Rectal smooth muscle tissue (tissue), 1 donor: ENCODE measurements around the gene CYB5RL.

ENCODE experiments used
- H3K27ac ChIP-seq: one replicate; pipeline ENCODE4 v1.7.0; 2013; ENCODE audit warnings: low read depth, low read length, inconsistent platforms
- H3K27me3 ChIP-seq: one replicate; pipeline ENCODE4 v1.7.0; 2013; ENCODE audit warnings: low read length; ENCODE audit not compliant: control insufficient read depth, insufficient read depth
- H3K36me3 ChIP-seq: one replicate; pipeline ENCODE4 v1.7.0; 2013; ENCODE audit warnings: low read length; ENCODE audit not compliant: control insufficient read depth, insufficient read depth
- H3K4me1 ChIP-seq: one replicate; pipeline ENCODE4 v1.7.0; 2013; ENCODE audit warnings: low read length; ENCODE audit not compliant: control insufficient read depth, insufficient read depth
- H3K4me3 ChIP-seq: one replicate; pipeline ENCODE4 v1.7.0; 2013; ENCODE audit warnings: low read length
- H3K9ac ChIP-seq: one replicate; pipeline ENCODE4 v1.7.0; 2013; ENCODE audit warnings: low read length

CYB5RL gene

GRCh38 chr1:54159733-54160316 is 40.0 kb downstream of the CYB5RL start:
- Histone ChIP-seq H3K27ac (no peak overlapping the region), H3K4me1 (no peaks in the 10 kb centered on the region), H3K9ac (no peak overlapping the region), H3K27me3 (no peaks in the 10 kb centered on the region), H3K4me3 (no peak overlapping the region), H3K36me3 (no peaks in the 10 kb centered on the region)

GRCh38 chr1:54158071-54158470 is 41.8 kb downstream of the CYB5RL start:
- Histone ChIP-seq H3K4me1 (no peaks in the 10 kb centered on the region), H3K27me3 (no peaks in the 10 kb centered on the region), H3K36me3 (no peaks in the 10 kb centered on the region), H3K4me3 (no peak overlapping the region), H3K9ac (no peak overlapping the region), H3K27ac (no peak overlapping the region)

GRCh38 chr1:54157401-54157800 is 42.4 kb downstream of the CYB5RL start:
- H3K4me1 ChIP-seq: no peaks in the 10 kb centered on the region
- H3K36me3 ChIP-seq: no peaks in the 10 kb centered on the region
- H3K4me3 ChIP-seq: no peak overlapping the region
- no peak overlapping the region for H3K27ac ChIP-seq
- no peaks in the 10 kb centered on the region for H3K27me3 ChIP-seq
- H3K9ac ChIP-seq: no peak overlapping the region

- Histone ChIP-seq H3K9ac (no peak overlapping the region), H3K36me3 (no peaks in the 10 kb centered on the region), H3K27me3 (no peaks in the 10 kb centered on the region), H3K4me1 (no peaks in the 10 kb centered on the region), H3K27ac (no peak overlapping the region), H3K4me3 (no peak overlapping the region)
Observed at GRCh38 chr1:54156986-54157385, 42.8 kb downstream of the CYB5RL start.

GRCh38 chr1:54156201-54156600 is 43.6 kb downstream of the CYB5RL start:
- Histone ChIP-seq H3K9ac (no peak overlapping the region), H3K27me3 (no peaks in the 10 kb centered on the region), H3K36me3 (no peaks in the 10 kb centered on the region), H3K27ac (no peak overlapping the region), H3K4me3 (no peak overlapping the region), H3K4me1 (no peaks in the 10 kb centered on the region)

- H3K36me3 ChIP-seq: no peaks in the 10 kb centered on the region
- no peak overlapping the region for H3K9ac ChIP-seq
- no peaks in the 10 kb centered on the region for H3K27me3 ChIP-seq
- no peak overlapping the region for H3K27ac ChIP-seq
- no peaks in the 10 kb centered on the region for H3K4me1 ChIP-seq
- H3K4me3 ChIP-seq: no peak overlapping the region
Observed at GRCh38 chr1:54153535-54154439, 46.0 kb downstream of the CYB5RL start.

- Histone ChIP-seq H3K27ac (no peak within 1 kb of the TSS), H3K27me3 (no peaks in the 10 kb centered on the region), H3K4me3 (no peak within 1 kb of the TSS), H3K9ac (no peak within 1 kb of the TSS), H3K4me1 (no peaks in the 10 kb centered on the region), H3K36me3 (no peaks in the 10 kb centered on the region)
Observed at GRCh38 chr1:54152696-54153095, 47.1 kb downstream of the CYB5RL start, which contains the start of gene CDCP2. TSS of gene CDCP2 (minus strand) at chr1:54153000. CDS start at chr1:54152922, 78 bp downstream.

GRCh38 chr1:54151013-54151412 is 48.8 kb downstream of the CYB5RL start:
- no peak overlapping the region for H3K27ac ChIP-seq
- no peaks in the 10 kb centered on the region for H3K36me3 ChIP-seq
- no peak overlapping the region for H3K4me3 ChIP-seq
- no peaks in the 10 kb centered on the region for H3K27me3 ChIP-seq
- H3K9ac ChIP-seq: no peak overlapping the region
- H3K4me1 ChIP-seq: no peaks in the 10 kb centered on the region
